NCI-H748 (cell line): ENCODE data around the gene PDE8B.

Experiments used
- DNase-seq: peaks from one replicate; lab custom pipeline; 2025; ENCODE audit not compliant: unreplicated experiment; lab: John Stamatoyannopoulos, UW

Gene PDE8B

DNA sequence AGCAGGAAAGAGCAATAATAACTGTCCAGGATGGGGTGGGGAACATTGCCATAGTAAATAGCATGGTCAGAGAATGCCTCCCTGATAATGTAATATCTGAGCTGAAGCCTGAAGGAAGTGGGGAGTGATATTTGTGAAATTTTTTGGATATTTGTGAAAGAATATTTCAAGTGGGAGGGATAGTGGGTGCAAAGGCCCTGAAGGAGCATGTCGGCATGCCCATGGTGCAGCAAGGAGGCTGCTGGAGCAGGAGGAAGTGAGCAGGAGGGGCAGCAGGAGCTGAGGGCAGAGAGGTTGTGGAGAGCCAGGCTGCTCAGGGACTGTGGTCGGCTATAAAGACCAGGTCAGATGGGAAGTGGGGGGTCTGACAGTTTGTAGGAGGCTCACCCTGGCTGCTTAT is 21.1 kb upstream of the PDE8B start:
- no peak for DNase-seq

- no peak for DNase-seq
Observed at GRCh38 chr5:77192441-77193050, 17.9 kb upstream of the PDE8B start.

GRCh38 chr5:77194762-77195161 is 15.7 kb upstream of the PDE8B start:
- DNase-seq = no peak

GRCh38 chr5:77197840-77198554 is 12.5 kb upstream of the PDE8B start:
- no peak for DNase-seq

GRCh38 chr5:77200663-77201062 is 9.8 kb upstream of the PDE8B start:
- DNase-seq = no peak

DNA sequence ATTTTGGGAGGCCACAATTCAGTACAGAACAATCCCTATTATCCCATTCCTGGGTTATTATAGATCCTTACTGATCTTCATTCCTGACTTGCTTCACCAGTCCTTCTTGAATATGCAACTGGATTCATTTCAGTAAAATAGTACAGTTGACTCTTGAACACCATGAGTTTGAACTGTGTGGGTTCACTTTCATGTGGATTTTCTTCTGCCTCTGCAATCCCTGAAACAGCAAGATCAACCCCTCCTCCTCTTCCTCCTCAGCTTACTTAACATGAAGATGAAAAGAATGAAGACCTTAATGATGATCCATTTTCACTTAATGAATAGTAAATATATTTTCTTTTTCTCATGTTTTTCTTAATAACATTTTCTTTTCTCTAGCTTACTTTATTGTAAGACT is 8.3 kb upstream of the PDE8B start:
- DNase-seq = no peak

DNA sequence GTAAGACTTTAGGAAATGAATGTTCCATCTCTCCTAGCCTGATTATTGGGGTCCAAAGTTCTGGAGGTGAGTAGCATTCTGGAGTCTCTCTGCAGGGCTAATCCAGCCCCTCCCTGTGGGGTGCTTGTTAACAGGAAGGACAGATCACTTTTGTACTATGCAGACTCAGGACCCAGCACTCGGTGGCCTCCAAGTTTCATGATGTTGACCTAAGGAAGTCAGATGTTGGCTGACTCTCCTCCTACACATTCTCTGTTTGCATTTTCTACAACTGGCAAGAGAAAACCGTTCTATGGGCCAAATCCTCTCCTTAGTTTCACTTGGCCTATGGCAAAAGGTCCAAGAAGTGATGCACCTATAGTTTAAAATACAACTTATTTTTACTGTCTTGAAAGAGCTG is 5.5 kb upstream of the PDE8B start:
- no peak for DNase-seq

GRCh38 chr5:77208507-77209163 is 1.8 kb upstream of the PDE8B start:
- DNase-seq = no peak

GRCh38 chr5:77209495-77210090 is 887 bp upstream of the PDE8B start:
- peak; percentile 17 for DNase-seq

GRCh38 chr5:77210964-77211690 is 647 bp downstream of the PDE8B start:
- peak; percentile 82 for DNase-seq

DNA sequence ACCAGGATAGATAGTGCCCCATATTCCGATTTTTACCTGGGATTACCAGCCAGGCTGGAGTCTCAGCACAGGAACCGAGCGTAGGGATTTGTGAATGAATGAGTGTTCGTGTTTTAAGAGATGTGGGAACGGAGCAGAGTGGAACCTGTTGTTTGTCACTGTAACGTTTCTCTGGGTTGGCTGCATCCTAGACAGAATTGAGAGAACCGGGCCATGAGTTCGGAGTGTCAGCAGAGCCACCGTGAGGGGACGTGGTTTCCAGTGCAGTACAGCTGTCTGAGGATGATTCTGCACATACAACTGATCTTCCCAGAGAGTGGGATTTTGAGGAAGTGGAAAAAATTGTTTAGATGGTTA is 1.2 kb downstream of the PDE8B start:
- DNase-seq = no peak

- DNase-seq = peak; percentile 55
Observed at GRCh38 chr5:77213601-77214000, 3.1 kb downstream of the PDE8B start.

- DNase-seq = no peak
Observed at GRCh38 chr5:77214151-77214550, 3.7 kb downstream of the PDE8B start.

DNA sequence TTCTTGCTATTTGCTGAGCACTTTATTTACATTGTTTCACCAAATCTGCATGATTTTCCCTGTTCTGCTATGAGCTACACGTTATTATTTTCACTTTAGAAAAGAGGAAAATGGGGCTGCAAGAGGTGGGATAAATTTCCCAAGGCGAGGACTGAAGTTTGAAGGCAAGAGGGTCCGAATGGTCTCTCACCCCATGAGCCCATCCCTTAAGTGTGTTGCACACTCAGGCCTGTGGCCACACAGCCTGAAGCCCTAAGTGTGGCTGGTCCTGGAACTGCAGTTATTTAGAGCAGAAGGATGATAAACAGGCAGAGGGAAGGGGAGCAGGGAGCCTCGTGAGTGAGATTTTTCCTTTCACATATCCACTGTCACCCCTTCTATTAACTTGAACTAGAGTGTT is 7.8 kb downstream of the PDE8B start:
- DNase-seq = no peak

DNA sequence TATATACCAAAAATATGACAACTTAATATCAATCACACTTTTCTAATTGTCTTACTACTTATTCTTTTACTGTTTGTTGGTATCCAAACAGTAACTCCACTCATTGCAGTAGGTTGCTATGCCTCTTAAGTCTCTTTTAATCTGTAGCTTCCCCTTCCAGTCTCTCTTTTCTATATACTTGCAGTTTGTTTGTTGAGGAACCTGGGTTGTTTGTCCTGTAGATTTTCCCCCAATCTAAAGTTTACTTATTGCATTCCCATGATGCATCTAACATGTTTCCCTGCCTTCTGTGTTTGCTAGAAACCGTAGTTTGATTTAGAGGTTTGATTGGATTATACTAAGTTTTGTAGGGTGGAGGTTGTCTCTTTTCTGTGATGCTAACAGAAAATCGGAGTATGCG is 10.6 kb downstream of the PDE8B start:
- DNase-seq = no peak

- DNase-seq = no peak
Observed at GRCh38 chr5:77222722-77223121, 12.2 kb downstream of the PDE8B start.

DNA sequence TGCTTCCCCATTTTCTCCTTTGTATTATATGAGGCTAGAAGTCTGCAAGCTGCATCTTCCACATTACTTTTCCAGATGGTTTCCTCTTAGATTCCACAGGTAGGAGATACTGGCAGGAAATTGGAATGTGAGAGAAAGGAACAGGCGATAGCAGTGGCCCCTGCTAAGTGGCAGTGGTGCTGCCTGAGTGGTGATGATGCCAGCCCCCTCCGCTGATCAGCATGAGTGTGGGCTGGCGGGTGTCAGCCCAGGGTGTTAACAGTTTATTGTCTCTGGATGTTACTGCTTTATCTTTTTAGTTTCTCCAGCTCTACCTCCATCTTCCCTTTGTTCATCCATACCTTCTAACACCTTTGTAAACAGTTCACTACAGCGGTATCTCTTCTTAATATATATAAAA is 13.2 kb downstream of the PDE8B start:
- no peak for DNase-seq

DNA sequence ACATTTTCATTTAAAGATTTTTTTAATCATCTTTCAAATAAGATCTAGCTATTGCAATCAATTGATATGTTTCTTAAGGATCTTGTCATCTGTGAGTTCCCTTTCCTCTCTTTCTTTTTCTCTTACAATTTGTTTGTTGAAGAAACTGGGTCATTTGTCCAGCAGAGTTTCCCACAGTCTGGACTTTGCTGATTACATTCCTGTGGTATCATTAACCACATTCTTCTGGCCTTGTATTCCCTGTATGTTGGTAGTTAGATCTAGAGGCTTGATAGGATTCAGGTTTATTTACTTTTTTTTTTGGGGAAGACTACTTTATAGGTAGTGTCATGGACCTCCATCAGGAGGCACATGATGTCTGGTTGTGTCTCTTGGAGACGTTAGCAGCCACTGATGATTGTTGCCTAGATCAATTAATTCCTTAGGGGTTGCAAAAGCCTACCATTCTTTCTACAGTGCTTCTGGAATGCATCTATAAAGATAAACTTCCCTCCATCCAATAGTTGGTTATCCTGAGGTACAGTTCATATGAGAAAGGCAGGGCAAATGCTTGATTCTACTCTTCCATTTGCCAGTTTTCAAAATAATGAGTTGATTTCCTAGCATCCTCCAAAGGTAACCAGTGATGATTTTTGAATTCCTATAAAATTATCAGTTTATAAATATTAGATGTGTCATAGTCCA is 14.3 kb downstream of the PDE8B start:
- DNase-seq = no peak

GRCh38 chr5:77225531-77225930 is 15.1 kb downstream of the PDE8B start:
- no peak for DNase-seq

DNA sequence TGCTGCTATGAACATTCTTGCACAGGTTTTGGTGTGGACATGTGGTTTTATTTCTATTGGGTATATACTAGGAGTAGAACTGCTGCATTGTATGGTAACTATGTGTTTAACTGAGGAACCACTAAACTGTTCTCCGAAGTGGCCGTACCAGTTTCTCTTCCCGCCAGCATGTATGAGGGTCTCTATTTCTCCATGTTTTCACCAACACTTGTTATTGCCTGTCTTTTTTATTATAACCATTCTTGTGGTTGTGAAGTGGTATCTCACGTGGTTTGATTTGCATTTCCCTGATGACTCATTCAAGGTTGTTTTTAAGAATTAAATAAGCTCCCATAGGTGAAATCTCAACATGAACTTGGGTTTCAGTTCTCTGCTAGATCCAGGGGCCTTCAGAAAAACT is 19.4 kb downstream of the PDE8B start:
- DNase-seq = no peak
